Measurements from ENCODE around the gene ARRDC5. TPM values are rescaled to one million over a fixed set of nuclear protein-coding genes. Genes with fewer than 3 reads are reported as not detected.
A peak's percentile ranks its signal among the peaks of the same experiment; 100 is the strongest.

Gene ARRDC5
- polyA plus RNA-seq, 1 of the 3 experiments (the other 2 are of a cell fraction): not detected

DNA sequence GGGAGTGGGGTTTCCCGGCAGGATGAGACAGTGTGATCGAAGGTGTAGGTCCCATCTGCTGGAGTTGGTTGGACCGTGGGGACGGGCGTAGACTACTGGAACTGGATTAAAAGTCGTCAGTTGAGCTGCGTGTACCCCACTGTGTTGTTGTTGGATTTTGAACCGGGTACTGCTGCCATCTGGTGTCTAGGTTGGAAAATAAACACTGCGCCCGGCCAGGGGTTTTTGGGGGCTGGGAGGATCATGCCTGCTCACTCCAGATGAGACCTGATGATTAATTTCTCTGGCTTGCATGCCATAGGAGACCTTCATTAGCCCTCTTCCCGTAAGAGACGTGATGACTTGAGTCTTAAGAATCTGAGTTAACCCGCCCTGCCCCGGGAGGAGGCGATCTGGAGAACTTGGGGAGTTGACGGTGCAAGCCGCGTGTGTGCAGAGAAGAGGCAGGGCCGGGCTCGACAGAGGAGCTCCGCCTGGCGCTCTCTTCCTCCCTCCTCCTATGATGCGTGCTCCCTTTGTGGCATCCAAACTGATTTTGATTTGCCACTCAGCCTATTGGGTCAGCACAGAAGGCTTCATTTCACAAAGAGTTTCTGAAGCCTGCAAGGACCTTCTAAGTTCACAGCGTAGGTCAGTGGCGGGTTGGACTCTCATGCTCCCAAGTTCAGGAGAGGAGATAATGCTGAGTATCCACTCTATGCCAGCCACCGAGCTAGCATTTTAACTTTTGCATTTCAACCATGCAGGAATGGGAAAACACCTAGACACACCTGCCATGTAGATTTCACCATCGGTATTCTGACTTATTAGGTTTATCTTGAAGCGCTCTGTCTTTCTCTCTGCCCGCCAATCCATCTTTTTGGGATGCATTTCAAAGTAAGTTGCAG, 9.3 kb upstream of the ARRDC5 start:
- H3K9ac ChIP-seq: peak overlapping the region; percentile 87; the same call in 1 of the 2 replicates
- peak overlapping the region; percentile 90 for H2AFZ ChIP-seq (ENCODE audit: low read depth)
- H3K36me3 ChIP-seq (replicated peaks in 1 of 2; ENCODE audit: control insufficient read depth in 1 of 2, insufficient read depth in 2 of 2, low read length in 1 of 2): peaks cover 0 to 9% of the 10 kb centered on the region in 2 experiments
- no peaks in the 10 kb centered on the region for H3K27me3 ChIP-seq (ENCODE audit: insufficient read depth)
- peaks cover 37% of the 10 kb centered on the region for H3F3A ChIP-seq (replicated peaks; ENCODE audit: insufficient read depth)
- H3K79me2 ChIP-seq (ENCODE audit: insufficient read depth): peaks cover 67% of the 10 kb centered on the region
- H3K27ac ChIP-seq (ENCODE audit: low read depth in 2 of 2, low read length in 1 of 2): peak overlapping the region; percentile 81 to 84
- peak overlapping the region; percentile 62 to 82 for H3K4me3 ChIP-seq (ENCODE audit: low read depth in 2 of 2, low read length in 1 of 2)
- H3K9me3 ChIP-seq: no peaks in the 10 kb centered on the region
- H4K20me1 ChIP-seq (ENCODE audit: insufficient read depth): peaks cover 30% of the 10 kb centered on the region; the same call in 1 of the 2 replicates
- DNase-seq: peak; percentile 82
- POLR2A ChIA-PET: interaction anchor here (0.6 to 1.6 kb wide), 3 partner anchors 11 to 102 kb away, joined by 3 to 4 read pairs (median 4); no protein-coding TSS in a partner anchor
- no peaks in the 10 kb centered on the region for H3K9me2 ChIP-seq
- CTCF ChIA-PET: interaction anchor here (0.6 to 7.6 kb wide), 35 partner anchors 9 to 410 kb away, joined by 3 to 121 read pairs (median 4); partner anchors contain the start of genes ARRDC5, FEM1A and PLIN3
- peaks cover 28 to 38% of the 10 kb centered on the region in 2 experiments; a peak in 3 of 4 replicates for H3K4me1 ChIP-seq (ENCODE audit: control insufficient read depth in 1 of 2, insufficient read depth in 2 of 2, low read depth in 1 of 2, low read length in 1 of 2)
- WGBS (ENCODE audit: low lambda C conversion rate): 23% methylated on average over 26 of the region's 29 CpGs
- peak overlapping the region; percentile 81 for H3K4me2 ChIP-seq
- TF ChIP-seq CTCF (IDR thresholded peaks at IDR 0.05): peak; percentile 78
- no peak for TF ChIP-seq GATA2 (CRISPR knock-in tag; IDR thresholded peaks at IDR 0.05)
- TF ChIP-seq MAX (IDR thresholded peaks at IDR 0.05; ENCODE audit: low read depth): peak; percentile 91
- TF ChIP-seq, protein P1, sequence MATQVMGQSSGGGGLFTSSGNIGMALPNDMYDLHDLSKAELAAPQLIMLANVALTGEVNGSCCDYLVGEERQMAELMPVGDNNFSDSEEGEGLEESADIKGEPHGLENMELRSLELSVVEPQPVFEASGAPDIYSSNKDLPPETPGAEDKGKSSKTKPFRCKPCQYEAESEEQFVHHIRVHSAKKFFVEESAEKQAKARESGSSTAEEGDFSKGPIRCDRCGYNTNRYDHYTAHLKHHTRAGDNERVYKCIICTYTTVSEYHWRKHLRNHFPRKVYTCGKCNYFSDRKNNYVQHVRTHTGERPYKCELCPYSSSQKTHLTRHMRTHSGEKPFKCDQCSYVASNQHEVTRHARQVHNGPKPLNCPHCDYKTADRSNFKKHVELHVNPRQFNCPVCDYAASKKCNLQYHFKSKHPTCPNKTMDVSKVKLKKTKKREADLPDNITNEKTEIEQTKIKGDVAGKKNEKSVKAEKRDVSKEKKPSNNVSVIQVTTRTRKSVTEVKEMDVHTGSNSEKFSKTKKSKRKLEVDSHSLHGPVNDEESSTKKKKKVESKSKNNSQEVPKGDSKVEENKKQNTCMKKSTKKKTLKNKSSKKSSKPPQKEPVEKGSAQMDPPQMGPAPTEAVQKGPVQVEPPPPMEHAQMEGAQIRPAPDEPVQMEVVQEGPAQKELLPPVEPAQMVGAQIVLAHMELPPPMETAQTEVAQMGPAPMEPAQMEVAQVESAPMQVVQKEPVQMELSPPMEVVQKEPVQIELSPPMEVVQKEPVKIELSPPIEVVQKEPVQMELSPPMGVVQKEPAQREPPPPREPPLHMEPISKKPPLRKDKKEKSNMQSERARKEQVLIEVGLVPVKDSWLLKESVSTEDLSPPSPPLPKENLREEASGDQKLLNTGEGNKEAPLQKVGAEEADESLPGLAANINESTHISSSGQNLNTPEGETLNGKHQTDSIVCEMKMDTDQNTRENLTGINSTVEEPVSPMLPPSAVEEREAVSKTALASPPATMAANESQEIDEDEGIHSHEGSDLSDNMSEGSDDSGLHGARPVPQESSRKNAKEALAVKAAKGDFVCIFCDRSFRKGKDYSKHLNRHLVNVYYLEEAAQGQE (IDR thresholded peaks at IDR 0.05; ENCODE audit: low read depth, low read length): 0 out of 2 replicates have a peak, but pooled peaks have one; percentile 26
- TF ChIP-seq RAD21 (IDR thresholded peaks at IDR 0.05; ENCODE audit: low read length): peak; percentile 76
- peak; percentile 82; the same call in 1 of the 2 replicates for TF ChIP-seq SIN3A (IDR thresholded peaks at IDR 0.05; ENCODE audit: borderline replicate concordance, low read depth, low read length)
- TF ChIP-seq FOXJ3 (CRISPR knock-in tag; IDR thresholded peaks at IDR 0.05): 0 out of 2 replicates have a peak, but pooled peaks have one; percentile 16
- no peak for TF ChIP-seq CHD2 (IDR thresholded peaks at IDR 0.05; ENCODE audit: low read length, partially characterized antibody)
- TF ChIP-seq RXRA (IDR thresholded peaks at IDR 0.05; ENCODE audit: borderline replicate concordance, low read depth): peak; percentile 80; the same call in 1 of the 2 replicates
- no peak for TF ChIP-seq RCOR1 (IDR thresholded peaks at IDR 0.05; ENCODE audit: low read length)
- peak; percentile 10; the same call in 1 of the 2 replicates for TF ChIP-seq NRF1 (IDR thresholded peaks at IDR 0.05; ENCODE audit: low read depth, low read length)
- peak; percentile 65 for TF ChIP-seq NFIC (IDR thresholded peaks at IDR 0.05; ENCODE audit: borderline replicate concordance)
- TF ChIP-seq, protein P2, sequence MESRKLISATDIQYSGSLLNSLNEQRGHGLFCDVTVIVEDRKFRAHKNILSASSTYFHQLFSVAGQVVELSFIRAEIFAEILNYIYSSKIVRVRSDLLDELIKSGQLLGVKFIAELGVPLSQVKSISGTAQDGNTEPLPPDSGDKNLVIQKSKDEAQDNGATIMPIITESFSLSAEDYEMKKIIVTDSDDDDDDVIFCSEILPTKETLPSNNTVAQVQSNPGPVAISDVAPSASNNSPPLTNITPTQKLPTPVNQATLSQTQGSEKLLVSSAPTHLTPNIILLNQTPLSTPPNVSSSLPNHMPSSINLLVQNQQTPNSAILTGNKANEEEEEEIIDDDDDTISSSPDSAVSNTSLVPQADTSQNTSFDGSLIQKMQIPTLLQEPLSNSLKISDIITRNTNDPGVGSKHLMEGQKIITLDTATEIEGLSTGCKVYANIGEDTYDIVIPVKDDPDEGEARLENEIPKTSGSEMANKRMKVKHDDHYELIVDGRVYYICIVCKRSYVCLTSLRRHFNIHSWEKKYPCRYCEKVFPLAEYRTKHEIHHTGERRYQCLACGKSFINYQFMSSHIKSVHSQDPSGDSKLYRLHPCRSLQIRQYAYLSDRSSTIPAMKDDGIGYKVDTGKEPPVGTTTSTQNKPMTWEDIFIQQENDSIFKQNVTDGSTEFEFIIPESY (IDR thresholded peaks at IDR 0.05; ENCODE audit: borderline replicate concordance, low read depth): peak; percentile 69; the same call in 1 of the 2 replicates
- no peak for TF ChIP-seq GABPA (IDR thresholded peaks at IDR 0.05; ENCODE audit: low read depth)
- TF ChIP-seq SMC3 (IDR thresholded peaks at IDR 0.05; ENCODE audit: low read depth, low read length): peak; percentile 71
- peak; percentile 77; the same call in 1 of the 2 replicates for TF ChIP-seq POLR2AphosphoS5 (IDR thresholded peaks at IDR 0.05; ENCODE audit: low read depth, low read length)
- no peak; the same call in 1 of the 2 replicates for TF ChIP-seq MEF2A (IDR thresholded peaks at IDR 0.05; ENCODE audit: borderline replicate concordance, low read depth)
- peak; percentile 97 for TF ChIP-seq JUND (IDR thresholded peaks at IDR 0.05)
- TF ChIP-seq FOSL2 (IDR thresholded peaks at IDR 0.05; ENCODE audit: borderline replicate concordance, low read depth): peak; percentile 98
- TF ChIP-seq, protein P3, sequence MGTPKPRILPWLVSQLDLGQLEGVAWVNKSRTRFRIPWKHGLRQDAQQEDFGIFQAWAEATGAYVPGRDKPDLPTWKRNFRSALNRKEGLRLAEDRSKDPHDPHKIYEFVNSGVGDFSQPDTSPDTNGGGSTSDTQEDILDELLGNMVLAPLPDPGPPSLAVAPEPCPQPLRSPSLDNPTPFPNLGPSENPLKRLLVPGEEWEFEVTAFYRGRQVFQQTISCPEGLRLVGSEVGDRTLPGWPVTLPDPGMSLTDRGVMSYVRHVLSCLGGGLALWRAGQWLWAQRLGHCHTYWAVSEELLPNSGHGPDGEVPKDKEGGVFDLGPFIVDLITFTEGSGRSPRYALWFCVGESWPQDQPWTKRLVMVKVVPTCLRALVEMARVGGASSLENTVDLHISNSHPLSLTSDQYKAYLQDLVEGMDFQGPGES (IDR thresholded peaks at IDR 0.05; ENCODE audit: low read depth, low read length): no peak
- TF ChIP-seq, protein P4, sequence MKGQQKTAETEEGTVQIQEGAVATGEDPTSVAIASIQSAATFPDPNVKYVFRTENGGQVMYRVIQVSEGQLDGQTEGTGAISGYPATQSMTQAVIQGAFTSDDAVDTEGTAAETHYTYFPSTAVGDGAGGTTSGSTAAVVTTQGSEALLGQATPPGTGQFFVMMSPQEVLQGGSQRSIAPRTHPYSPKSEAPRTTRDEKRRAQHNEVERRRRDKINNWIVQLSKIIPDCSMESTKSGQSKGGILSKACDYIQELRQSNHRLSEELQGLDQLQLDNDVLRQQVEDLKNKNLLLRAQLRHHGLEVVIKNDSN (IDR thresholded peaks at IDR 0.05; ENCODE audit: borderline replicate concordance, low read depth): no peak

Measured in SK-N-SH (cell line).